HG02840 (cell line): Measurements from ENCODE around the gene WWOX.

Source experiments
- ATAC-seq: cut with Tn5 transposase; IDR thresholded peaks from one replicate; pipeline ENCODE4 v1.9.1; 2021; ENCODE audit warnings: mild to moderate bottlenecking, moderate library complexity, moderate number of reproducible peaks; ENCODE audit not compliant: unreplicated experiment, low FRiP score

Gene WWOX

DNA sequence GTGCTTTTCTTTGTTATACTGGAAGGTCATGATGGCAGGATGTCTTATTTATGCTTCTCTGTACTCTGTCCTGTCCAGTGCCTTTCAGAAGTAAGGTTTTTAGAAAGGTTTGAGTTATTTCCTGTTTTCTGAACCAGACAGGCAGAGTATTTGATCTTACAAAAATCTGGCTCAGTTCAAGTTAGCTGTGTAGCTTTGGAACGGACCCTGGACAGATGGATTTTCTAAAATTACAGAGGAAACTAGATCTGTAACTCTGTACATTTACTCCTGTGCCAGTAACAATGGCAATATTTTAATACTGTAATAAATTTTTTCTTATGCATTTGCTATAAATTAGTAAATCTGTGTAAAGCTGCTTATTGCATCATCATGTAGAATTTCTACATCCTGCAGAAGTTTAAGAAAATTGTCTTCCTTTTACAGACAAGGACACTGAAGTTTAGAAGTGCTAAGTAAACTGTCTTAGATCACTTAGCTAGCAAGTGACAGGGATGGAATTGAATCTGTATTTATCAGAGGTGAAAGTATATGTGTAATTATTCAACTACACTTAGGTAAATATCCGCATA is 347.6 kb downstream of the WWOX start:
- ATAC-seq: no peak

DNA sequence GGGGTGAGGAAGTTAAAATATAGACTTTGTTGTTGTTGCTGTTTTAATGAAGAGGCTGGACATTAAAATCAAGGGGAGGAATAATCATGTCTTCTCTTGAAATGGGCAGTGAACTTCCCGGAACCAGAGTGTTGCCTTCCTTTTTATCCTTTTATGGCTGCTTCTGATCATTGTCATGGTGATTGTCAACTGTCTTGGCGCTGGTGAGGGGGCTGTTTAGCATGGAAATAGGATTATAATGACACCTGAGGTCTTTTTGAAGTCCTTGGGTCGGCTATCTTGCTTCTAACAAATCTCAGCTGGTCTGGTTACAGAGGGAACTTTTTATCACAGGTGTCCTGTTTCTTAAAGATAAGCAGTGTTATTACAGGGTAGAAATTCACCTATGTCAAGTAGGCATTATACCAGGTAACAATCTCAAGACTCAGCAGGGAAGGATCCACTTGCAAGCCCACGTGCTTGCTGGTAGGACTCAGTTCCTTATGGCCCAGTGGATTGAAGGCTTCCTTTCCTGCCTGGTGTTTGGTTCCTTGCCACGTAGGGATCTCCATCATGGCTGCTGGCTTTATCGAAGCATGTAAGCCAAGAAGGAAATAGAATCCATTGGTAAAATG is 349.3 kb downstream of the WWOX start:
- no peak for ATAC-seq

DNA sequence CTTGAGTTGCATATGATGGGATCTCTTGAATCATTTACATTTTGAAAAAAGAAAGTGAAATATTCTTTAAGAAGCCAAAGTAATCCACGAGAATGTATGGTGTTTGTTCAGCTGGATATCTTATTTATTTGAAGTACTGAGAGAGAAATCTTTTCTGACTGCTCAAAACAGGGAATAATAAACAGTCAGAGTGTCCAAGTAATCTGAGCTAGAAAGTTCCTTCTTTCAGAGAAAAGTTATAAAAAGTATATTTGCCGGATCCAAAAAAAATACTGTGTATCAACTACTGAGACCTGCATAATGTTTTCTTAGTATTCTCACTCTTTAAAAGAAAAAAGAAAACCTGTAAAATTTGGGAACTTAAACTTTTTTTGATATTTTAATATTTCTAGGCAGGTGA is 350.8 kb downstream of the WWOX start:
- ATAC-seq: no peak

DNA sequence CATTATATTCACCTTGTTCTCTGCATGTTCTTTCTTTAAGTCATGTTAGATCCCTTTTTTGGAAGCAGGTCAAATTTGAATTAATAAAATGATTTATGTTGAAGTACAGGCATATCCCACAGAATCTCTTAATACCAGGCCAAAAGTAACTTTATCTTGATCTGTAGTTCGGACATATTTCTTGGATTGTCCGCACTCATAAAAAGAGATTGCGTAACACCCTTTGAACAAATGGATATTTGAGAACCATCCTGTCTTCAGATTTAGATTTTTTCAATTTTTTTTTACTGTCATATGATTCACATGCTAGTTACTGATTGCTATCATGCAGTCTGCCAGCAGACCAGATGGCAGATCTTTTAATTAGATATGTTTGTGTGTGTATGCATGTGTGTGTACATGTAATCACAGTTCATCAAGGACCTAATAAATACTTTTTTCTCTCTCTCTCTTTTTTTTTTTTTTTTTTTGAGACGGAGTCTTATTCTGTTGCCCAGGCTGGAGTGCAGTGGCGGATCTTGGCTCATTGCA is 352.6 kb downstream of the WWOX start:
- ATAC-seq: no peak

DNA sequence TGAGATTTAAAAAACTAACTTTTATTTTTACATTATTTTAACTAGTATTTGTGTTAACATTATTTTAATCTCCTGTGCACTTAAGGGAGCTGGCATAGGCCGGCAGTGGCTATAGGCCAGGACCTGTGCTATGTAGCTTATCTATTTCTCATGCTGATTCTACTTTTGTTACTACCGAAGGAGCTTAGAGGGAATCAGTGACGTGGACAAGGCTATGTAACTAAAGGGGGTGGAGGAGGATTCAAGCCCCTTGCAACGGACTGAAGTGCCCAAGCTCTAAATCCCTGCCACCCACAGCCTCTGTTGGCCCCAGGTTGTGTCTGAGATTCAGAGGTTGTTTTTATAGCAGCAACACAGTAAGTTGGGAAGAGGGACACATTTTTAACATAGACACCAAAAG is 356.4 kb downstream of the WWOX start:
- no peak for ATAC-seq

DNA sequence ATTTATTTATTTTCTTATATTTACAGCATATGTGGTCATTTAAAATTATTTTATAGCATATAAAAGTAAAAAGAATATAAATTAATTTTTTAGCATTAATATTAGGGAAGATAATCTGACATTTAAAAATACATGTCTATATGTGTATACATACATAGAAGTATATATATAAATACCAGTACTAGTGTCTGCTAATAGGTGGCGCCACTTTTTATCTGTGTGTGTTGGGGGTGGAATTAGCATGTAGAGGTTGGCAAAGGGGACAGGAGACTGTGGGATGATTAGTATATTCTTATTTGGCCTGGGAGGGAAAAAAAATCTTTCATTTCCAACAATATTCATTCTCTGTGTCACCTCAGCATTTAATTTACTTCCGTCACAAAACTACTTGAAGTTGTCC is 359.1 kb downstream of the WWOX start:
- ATAC-seq: no peak

DNA sequence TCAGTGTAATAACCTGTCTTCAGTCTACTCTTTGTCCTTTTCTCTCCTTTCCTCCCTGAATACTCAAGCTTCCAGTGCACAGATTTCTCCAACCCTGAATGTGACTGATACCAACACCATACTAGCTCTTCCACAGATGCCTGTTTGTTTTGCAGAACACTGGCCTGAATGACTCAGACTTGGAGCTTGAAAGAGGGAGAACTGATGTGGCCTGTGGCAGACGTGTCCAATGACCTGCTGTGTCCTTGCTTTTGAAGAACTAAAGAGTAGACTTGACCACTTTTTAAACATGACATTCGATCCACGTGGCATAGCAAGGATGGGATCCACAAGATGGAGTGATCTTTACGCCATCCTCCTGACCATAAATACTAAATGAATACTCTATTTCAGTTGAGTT is 361.0 kb downstream of the WWOX start:
- ATAC-seq: no peak

DNA sequence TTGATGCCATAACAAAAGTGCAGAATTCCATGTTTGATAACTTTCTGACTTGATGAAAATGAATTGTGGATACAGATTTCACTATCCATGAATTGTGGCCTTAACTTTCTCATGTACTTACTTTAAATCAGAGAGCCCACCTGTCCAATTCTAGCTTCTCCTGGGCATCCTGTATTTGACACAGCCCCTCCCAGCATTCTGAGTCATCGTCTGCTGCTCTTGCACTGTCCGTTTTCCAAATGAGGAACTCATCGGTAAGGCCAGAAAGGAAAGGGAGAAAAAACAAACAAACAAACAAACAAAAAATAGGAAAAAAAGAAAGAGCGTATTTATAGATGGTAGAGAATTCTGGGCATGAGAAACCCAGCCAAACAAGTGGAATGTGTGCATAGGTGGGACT is 361.6 kb downstream of the WWOX start:
- ATAC-seq: no peak

DNA sequence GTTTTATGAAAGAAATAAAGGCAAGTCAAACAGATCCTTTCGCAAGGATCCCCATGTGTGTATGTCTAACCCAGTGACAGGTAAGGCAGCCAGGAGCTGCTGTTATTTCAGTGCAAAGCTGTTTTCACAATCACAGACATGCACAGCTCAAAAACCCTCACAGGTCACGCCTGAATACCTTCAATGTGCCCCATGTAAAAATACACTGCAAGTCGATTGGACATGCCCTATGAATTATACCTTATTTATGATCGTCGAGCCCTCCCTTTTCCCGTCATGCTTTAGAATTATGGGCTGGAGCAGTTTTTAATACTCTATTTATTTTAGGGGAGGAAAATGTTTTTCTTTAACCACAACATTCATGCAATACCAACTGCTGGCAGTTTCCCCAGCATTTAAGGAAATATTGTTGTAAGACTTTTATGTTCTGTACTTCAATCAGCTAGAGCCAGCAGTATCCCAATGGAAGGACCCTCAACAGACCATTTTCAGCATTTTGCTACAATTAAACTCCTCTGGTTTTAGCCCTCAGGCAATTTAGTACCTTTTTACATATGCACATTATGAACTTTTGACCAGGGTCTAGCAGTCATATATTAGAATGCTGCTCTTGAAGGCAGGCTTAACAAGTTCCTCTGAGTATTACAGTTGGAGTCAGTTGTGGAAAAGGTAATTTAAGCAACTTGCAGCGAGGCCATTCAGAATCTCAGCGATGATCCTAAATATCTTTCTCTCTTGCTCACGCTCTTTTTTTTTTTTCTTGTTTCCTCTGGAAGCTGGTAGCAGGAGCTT is 362.2 kb downstream of the WWOX start:
- ATAC-seq: no peak

DNA sequence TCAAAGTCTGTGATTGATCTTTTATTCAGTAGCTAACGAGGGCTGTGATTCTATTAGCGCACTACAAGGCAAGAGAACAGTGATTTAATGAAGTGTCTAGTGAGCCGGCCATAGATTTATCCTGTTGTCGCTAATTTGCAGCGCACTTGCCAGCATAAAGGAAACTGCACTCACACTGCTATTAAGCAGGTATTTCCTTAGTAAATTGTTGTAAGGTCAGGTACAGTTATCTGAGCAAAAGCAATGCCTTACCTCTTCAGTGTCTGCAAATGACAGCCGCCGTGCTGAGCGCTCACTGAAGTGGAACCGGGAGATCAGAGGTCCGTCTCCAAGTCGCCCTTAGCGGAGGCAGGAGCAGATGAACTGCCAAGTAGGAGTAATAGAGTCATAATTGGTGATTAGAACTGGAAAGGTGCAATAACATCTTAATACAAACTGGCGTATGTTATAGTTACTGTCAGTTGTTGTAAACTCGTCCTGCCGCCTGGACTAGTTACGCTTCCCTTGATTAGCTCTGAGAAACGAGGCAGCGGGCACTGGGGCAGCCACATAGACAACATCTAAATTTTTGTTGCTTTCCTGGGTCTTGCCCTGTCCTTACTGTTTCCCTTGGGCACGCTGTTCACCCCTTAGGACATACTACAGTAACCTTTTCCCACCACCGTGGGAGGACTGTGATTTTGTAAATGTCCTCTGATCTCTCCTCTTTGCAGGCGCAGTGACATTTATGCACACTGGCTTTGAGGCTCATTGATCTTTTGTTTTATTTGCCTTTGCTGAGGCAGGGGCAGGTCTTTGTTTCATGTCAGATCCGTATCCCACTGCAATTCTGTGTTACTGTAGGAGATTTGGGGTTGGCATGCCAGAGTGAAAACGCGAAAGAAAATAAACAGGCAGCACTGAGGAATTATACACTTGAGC is 363.1 kb downstream of the WWOX start:
- no peak for ATAC-seq

DNA sequence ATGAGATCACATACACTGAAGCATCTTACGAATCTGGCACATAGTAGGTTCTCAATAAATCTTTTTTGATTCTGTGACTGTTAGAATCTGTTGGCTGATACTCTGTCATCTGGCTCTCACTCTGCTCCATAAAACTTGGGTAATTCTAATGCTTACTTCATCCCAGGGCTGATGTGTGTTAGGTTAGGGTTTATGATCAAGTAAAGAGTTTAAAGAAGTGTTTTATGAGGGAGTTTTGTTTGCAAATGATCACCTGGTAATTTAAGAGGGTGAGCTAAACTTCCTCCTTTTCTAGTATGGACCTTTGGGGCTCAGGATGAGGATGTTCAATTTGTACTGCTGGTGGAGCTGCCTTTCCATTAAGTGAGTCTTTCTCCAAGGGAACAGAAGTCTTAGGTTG is 364.1 kb downstream of the WWOX start:
- no peak for ATAC-seq

DNA sequence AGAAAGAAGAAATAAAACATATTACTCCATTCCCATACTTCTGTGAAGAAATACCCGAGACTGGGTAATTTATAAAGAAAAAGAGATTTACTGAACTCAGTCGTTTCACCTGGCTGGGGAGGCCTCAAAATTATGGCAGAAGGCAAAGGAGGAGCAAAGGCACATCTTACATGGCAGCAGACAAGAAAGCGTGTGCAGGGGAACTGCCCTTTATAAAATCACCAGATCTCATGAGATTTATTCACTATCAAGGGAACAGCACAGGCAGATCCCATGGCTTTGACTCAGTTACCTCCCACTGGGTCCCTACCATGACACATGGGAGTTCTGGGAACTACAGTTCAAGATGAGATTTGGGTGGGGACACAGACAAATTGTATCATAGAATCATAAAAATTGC is 365.4 kb downstream of the WWOX start:
- no peak for ATAC-seq

DNA sequence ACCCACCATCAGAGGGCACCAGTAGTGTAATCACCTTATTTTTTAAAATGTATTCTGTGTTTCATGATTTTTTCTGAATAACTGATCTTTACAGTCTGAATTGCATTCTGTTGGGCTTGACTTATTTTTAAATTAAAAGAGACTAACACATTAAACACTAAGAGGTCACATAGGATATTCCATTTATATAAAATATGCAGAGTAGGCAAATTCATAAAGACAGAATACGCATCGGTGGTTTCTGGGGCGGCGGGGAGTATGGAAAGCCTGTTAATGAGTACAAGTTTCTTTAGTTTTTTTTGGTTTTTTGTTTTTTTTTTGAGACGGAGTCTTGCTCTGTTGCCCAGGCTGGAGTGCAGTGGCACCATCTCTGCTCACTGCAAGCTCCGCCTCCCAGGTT is 366.3 kb downstream of the WWOX start:
- ATAC-seq: no peak

DNA sequence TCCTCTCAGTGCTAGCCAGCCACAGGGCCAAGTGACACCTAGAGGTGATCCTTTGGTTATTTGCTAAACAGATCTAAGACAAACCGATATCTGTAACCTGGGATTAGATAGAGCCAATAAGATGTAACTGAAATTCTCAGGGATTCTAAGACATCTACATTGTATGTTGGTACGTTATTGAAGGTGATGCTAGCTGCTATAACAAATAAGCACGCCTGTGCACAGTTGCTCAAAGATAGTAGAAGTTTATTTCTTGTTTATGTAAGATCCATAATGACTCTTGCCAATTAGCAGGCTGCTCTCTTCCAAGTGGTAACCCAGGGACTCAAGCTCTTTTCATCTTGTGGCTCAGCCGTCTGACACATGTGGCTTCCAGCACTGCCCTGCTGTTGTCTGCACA is 370.3 kb downstream of the WWOX start:
- no peak for ATAC-seq

DNA sequence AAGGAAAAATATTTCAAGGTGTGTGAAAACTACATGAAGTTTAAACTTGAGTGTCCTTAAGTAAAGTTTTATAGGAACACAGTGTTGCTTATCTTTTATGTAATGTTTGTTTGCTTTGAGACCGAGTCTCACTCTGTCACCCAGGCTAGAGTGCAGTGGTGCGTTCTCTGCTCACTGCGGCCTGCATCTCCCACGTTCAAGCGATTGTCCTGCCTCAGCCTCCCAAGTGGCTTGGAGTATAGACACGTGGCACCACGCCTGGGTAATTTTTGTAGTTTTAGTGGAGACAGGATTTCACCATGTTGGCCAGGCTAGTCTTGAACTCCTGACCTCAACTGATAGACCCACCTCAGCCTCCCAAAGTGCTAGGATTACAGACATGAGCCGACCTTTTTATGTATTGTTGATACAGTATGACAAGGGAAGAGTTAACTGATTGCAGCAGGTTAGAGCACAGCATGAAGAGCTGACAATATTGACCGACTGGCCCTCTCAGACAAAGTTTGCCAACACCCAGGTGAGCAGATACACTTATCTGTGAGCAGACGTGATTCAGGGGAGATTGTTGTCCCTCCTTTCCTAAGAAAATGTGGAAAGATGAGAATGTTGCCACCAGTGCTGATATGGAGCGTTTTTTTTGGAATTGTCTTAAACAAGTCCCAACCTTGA is 373.7 kb downstream of the WWOX start:
- ATAC-seq: no peak

DNA sequence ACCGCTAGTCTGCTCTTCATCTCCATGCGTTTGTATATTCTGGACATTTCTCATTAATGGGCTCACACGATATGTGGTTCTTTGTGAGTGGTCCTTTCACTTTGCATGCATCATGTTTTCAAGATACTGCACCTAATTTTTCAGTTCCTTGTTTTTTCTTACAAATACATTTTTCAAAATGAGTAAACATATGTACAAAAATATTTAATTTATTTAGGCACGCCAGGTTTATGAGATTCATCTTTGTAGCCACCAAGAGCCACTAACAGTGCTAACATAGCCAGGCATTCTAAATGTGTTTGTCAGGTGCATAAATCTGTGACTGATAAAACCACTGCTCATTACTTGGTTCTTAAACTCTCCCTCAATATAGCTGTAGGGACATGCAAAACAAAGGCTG is 375.3 kb downstream of the WWOX start:
- ATAC-seq: peak; percentile 78

DNA sequence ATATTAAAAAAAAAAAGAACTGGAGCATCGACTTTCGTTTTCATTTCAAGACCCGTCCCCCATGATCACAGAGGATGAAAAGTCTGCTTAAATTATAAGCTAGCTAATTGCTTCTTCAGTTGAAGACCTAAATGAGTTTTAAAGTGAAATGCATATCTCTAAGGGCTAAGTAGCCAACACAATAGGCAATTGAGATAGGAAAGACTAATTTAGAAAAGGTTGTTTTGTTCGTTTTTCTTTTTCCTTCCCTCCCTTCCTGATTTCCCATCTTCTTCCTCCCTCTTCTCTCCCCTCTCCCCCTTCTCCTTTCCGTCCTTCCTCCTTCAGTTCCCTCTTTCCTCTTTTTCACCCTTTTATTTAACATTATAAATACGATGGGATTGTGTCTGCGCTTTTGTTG is 377.2 kb downstream of the WWOX start:
- ATAC-seq: no peak

DNA sequence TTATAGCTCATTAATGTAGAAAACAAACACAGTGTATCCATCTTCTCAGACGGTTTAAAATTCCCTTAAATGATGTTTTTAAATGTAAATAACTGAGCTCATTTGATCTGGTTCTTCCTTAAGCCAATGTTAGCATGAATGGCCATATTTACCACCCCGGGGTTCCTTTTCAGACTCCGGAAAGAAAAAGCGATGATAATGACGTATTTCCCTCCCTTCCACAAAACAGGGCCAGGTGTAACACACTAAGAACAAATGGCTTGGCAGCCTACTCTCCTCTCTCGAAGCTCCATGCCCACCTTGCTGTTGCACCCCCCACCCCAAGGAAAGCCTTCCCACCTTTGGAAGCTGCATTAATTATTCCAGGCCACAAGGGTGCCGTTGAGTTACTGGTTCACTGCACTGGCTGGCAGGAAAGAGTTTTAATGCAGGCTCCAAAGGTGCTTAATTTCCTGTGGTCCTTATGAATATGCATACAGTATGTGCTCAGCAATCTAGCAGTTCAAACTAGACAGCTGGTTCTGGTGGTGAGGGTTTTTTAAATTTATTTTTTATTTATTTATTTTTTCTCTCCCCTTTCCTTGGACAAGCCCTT is 378.9 kb downstream of the WWOX start:
- ATAC-seq: no peak

DNA sequence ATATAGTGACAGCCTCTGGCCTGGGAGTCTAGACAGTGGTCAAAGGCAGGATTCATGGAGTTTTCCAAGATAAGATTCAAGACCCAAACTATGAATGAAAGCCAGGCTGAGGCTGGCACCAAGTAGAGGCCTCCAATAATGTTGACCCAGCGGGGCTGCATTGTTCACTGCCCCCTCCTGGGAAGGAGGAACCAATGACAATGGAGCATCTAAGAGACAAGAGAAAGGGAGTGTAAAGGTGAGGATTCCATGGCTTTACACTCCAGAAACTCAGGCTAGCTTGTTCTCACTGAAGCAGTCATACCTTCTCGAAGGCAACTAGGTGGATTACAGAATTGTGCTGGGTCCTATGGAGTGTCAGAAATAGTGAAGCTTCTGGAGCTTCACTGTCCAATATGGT is 380.3 kb downstream of the WWOX start:
- no peak for ATAC-seq

DNA sequence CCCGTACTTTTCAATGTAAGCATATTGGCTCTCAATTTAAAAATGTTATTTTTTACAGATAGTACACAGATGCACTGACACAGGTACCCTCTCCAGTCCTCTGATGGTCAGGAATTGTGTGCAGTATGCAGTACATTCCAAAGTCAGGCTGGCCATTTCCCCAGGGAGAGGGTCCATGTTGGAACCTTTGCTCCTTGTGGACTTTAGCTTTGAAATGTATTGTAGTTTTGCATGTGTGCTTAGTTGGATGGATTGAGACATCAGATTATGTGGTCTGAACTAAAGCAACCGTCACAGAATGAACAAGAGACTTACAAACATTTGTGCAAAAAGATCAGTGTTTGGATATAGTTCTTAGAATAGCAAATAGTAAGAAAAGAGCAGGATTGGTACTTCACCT is 381.1 kb downstream of the WWOX start:
- ATAC-seq: no peak
